IPS-20b (cell line): ENCODE results near the gene TMA7.
"Not testable (repeated sequence)": the region's sequence is repeated elsewhere in the genome, so short reads cannot be mapped to it uniquely, and the experiment has no call there.

Experiments used
- H3K27ac ChIP-seq: one replicate; pipeline ENCODE4 v1.5.1; 2013; ENCODE audit warnings: low read length
- H3K27me3 ChIP-seq: 2 replicates; pipeline ENCODE4 v1.6.1; 2013; ENCODE audit warnings: mild to moderate bottlenecking, low read length, inconsistent platforms; ENCODE audit not compliant: insufficient read depth
- H3K36me3 ChIP-seq: 2 replicates; pipeline ENCODE4 v1.6.1; 2013; ENCODE audit warnings: low read depth, mild to moderate bottlenecking, inconsistent platforms, low read length, moderate library complexity; ENCODE audit not compliant: insufficient read depth
- H3K4me1 ChIP-seq: 2 replicates; pipeline ENCODE4 v1.6.1; 2013; ENCODE audit warnings: mild to moderate bottlenecking, control low read depth, inconsistent platforms, low read length, moderate library complexity; ENCODE audit not compliant: insufficient read depth
- H3K4me3 ChIP-seq: 2 replicates; pipeline ENCODE4 v1.5.1; 2013; ENCODE audit warnings: mild to moderate bottlenecking, low read length, inconsistent platforms
- H3K9ac ChIP-seq: 2 replicates; pipeline ENCODE4 v1.6.1; 2013; ENCODE audit warnings: low read depth, mild to moderate bottlenecking, inconsistent platforms, low read length, moderate library complexity
- H3K9me3 ChIP-seq: 2 replicates; pipeline ENCODE4 v1.6.1; 2013; ENCODE audit warnings: mild to moderate bottlenecking, low read depth, low read length, inconsistent platforms; ENCODE audit not compliant: insufficient read depth

TMA7 gene

DNA sequence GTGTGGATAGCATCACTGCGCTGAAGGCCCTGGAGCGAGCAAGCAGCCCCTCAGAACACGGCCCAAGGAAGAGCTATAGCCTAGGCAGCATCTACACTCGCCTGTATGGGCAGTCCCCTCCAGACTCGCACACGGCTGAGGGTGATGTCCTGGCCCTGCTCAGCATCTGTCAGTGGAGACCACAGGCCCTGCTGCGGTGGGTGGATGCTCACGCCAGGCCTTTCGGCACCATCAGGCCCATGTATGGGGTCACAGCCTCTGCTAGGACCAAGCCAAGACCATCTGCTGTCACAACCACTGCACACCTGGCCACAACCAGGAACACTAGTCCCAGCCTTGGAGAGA lies 27.0 kb downstream of the TMA7 start:
- Histone ChIP-seq H3K36me3 (peaks cover 37% of the 10 kb centered on the region), H3K27me3 (no peaks in the 10 kb centered on the region), H3K27ac (peak overlapping the region; percentile 80), H3K4me1 (peaks cover 4% of the 10 kb centered on the region; the same call in 1 of the 2 replicates), H3K4me3 (no peak overlapping the region), H3K9ac (peak overlapping the region; percentile 84; the same call in 1 of the 2 replicates), H3K9me3 (no peaks in the 10 kb centered on the region)

DNA sequence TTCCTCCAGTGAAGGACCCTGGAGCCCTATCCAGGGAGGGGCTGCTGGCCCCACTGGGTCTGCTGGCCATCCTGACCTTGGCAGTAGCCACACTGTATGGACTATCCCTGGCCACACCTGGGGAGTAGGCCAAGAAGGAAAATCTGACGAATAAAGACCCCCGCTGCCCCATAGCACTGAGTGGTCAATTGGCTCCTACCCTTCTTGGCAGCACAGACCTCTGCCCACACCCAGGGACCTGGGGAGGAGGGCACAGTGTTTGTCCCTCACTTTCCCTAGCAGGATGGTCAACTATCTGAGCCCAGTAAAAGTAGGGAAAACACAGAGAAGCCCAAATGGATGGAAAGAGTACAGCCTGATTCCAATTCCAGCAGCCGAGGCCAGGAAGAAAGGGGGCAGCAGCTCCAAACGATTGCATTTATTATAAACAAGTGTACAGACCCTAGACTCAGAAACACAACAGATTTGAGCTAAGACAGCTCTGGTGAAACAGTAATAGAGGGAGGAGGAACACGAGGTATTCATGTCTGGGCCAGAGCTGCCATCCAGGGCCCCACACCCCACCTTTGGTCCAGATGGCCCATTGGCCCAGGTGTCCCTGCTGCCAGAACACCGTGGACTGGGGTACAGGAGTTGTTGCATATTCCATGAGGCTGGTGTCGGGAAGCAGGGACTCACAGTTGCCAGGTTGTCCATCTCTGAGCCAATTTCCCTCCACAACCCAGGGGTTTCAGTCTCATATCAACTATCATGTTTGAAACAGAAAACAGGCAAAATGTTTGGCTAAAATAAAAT lies 27.6 kb downstream of the TMA7 start:
- H3K9me3 ChIP-seq = no peaks in the 10 kb centered on the region
- H3K4me3 ChIP-seq = no peak overlapping the region
- H3K4me1 ChIP-seq = peaks cover 4% of the 10 kb centered on the region; the same call in 1 of the 2 replicates
- H3K27me3 ChIP-seq = no peaks in the 10 kb centered on the region
- no peak overlapping the region for H3K27ac ChIP-seq
- no peak overlapping the region; the same call in 1 of the 2 replicates for H3K9ac ChIP-seq
- H3K36me3 ChIP-seq = peaks cover 37% of the 10 kb centered on the region

DNA sequence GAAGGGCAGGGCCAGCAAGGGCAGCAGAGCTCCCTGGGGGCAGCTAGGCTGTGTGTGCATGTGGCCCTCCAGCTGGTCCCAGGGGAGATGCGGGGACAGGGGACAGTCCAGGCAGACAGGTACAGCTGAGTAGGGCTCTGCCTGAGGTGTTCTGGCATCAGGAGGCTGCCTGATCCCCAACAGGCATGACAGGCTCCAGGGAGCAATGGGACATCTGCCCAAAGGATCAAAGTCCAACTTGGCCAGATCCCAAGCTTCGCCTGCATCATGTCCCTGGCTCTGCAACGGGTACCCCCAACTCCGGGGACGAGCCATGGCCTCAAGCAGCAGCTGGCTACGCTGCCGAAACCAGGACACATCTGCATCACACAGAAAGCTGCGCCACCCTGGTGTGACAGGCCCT lies 28.3 kb downstream of the TMA7 start:
- peaks cover 37% of the 10 kb centered on the region for H3K36me3 ChIP-seq
- H3K27me3 ChIP-seq = no peaks in the 10 kb centered on the region
- H3K9ac ChIP-seq = no peak overlapping the region
- H3K4me3 ChIP-seq = no peak overlapping the region
- no peak overlapping the region for H3K27ac ChIP-seq
- peaks cover 5% of the 10 kb centered on the region; the same call in 1 of the 2 replicates for H3K4me1 ChIP-seq
- H3K9me3 ChIP-seq = no peaks in the 10 kb centered on the region

DNA sequence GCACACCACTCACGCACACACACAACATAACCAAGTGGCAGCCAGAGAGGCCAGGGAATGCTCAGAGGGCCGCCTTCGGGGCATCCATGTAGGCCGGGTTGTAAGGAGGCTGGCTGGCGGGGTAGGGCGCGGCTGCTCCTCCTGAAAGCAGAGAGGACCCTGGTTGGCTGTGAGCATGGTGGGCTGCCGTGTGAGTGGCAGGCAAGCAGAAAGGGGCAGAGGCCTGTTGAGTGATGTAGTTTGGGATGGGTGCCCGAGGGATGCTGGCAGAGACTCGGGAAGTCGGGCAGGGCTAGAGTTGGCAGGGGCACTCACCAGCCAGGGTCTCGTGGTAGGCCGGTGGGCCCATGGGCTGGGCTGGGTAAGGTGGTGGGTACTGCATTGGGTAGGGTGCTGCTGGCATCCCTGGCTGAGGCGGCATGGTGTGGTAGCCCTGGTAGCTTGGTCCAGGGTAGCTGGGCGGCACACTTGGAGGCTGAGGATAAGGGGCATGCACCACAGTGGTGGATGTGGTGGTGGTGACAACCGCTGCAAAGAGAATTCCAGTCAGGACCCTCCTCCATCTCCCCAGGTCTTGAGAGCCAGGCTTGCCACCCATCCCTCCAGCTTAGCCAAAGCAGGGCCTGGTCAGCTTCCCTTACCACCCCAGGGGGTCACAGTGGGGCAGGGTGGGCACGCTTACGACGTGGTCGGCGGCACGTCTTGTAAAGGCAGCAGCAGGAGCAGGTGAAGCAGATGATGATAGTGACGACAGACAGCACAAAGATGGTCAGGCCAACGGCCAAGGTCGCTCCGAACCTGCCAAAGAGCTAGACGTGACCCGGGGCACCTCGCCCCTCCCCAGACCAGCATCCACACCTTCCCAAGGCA lies 29.2 kb downstream of the TMA7 start:
- H3K9ac ChIP-seq = no peak overlapping the region
- no peaks in the 10 kb centered on the region for H3K9me3 ChIP-seq
- no peak overlapping the region for H3K4me3 ChIP-seq
- H3K36me3 ChIP-seq = peaks cover 37% of the 10 kb centered on the region
- no peaks in the 10 kb centered on the region for H3K27me3 ChIP-seq
- H3K4me1 ChIP-seq = peaks cover 9% of the 10 kb centered on the region; the same call in 1 of the 2 replicates
- H3K27ac ChIP-seq = no peak overlapping the region

DNA sequence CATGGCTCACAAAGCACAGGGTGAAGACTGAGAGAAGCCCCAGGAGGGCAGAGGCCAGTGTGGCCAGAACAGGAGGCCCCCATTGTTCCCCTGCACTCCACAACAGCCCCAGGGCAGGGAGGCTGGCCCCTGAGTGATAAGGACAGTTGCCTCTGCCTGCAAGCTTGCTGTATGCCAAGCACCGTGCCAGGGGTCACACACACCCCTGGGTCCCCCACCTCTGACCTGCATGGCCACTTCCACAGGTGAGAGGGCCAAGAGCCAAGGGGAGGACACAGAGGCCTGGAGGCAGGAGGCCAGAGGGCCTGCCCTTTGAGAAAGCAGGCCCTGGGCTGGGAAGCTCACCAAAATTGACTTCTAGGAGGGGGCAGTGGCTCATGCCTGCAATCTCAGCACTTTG lies 30.2 kb downstream of the TMA7 start:
- Histone ChIP-seq H3K9me3 (no peaks in the 10 kb centered on the region), H3K36me3 (peaks cover 37% of the 10 kb centered on the region), H3K4me3 (no peak overlapping the region), H3K27ac (no peak overlapping the region), H3K4me1 (peaks cover 14% of the 10 kb centered on the region; the same call in 1 of the 2 replicates), H3K27me3 (no peaks in the 10 kb centered on the region), H3K9ac (no peak overlapping the region)

DNA sequence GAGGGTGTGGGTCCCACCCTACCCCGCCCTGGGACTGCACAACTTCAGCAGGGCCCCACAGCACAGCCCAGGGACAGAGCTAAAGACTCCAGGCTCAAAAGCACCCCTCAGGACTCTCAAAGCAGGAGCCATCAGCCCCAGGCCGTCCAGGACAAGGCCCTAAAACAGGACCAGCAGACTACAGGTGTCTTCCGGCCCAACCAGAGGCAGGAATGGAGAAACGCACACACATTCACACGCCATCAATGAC lies 32.5 kb downstream of the TMA7 start:
- Histone ChIP-seq H3K9me3 (no peaks in the 10 kb centered on the region), H3K27ac (peak overlapping the region; percentile 99), H3K4me1 (peaks cover 15% of the 10 kb centered on the region; the same call in 1 of the 2 replicates), H3K27me3 (no peaks in the 10 kb centered on the region), H3K4me3 (peak overlapping the region; percentile 91), H3K36me3 (peaks cover 27% of the 10 kb centered on the region), H3K9ac (peak overlapping the region; percentile 97)

DNA sequence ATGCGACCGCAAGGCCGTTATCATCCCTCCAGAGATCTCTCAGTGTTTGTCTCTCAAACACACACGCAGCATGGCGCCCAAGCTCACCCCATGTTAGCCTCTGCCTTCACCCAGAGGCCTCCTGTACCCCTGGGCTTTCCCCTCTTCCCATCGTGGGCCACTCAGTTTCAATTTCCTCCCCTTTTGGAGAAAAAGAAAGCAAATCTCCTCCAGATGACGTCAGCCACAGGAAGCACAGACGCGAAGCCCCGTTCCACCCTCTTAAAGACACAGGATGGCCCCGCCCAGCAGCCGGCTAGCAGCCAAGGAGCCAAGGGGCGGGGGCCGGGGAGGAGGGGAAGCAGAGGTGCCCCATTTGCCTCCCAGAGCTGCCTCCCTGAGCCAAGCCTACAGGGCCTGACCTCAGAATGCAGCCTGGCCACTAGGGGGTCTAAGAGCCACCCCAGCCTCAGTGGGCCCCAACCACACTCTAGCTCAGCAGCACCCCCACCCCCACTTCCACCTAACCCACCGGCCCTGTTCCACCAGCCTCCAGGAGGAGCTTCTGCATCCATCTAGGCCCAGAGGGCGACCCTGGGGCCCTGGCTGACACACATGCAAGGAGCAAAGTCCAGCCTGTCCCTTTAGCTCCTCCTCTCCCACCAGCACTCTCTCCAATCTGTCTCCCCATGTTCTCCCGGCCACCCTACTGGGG lies 33.0 kb downstream of the TMA7 start:
- Histone ChIP-seq H3K4me3 (peak overlapping the region; percentile 91), H3K4me1 (peaks cover 15% of the 10 kb centered on the region; the same call in 1 of the 2 replicates), H3K36me3 (peaks cover 22% of the 10 kb centered on the region), H3K27me3 (no peaks in the 10 kb centered on the region), H3K27ac (peak overlapping the region; percentile 99), H3K9me3 (no peaks in the 10 kb centered on the region), H3K9ac (peak overlapping the region; percentile 97)

DNA sequence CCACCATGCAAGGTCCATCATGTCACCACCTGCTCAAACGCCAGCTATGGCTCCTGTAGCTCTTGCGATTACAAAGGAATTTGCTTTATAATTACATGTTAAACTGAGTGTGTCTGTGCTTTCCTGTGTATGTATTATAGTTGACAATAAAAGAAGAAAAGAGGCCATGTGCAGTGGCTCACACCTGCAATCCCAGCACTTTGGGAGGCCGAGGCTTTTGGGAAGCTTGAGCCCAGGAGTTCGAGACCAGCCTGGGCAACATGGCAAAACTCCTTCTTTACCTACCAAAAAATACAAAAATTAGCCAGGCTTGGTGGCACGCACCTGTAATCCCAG lies 33.5 kb downstream of the TMA7 start:
- H3K4me1 ChIP-seq = peaks cover 15% of the 10 kb centered on the region; the same call in 1 of the 2 replicates
- H3K27ac ChIP-seq = peak overlapping the region; percentile 97
- no peaks in the 10 kb centered on the region for H3K27me3 ChIP-seq
- H3K36me3 ChIP-seq = peaks cover 17% of the 10 kb centered on the region
- H3K9ac ChIP-seq = peak overlapping the region; percentile 97; the same call in 1 of the 2 replicates
- peak overlapping the region; percentile 91; the same call in 1 of the 2 replicates for H3K4me3 ChIP-seq
- no peaks in the 10 kb centered on the region for H3K9me3 ChIP-seq

DNA sequence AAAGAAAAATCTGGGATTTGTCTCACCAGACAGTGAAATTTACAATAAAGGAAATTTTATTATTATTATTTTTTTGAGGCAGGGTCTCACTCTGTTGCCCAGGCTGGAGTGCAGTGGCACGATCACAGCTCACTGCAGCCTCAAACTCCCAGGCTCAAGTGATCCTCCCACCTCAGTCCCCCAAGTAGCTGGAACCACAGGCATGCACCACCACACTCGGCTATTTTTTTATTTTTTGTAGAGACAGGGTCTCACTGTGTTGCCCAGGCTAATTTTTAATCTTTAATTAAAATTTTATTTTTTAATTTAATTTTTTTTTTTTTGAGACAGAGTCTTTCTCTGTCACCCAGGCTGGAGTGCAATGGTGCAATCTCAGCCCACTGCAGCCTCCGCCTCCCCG lies 34.0 kb downstream of the TMA7 start:
- peak overlapping the region; percentile 97 for H3K27ac ChIP-seq
- H3K9ac ChIP-seq, H3K9me3 ChIP-seq, H3K4me3 ChIP-seq, H3K27me3 ChIP-seq: not testable (repeated sequence)
- peaks cover 12% of the 10 kb centered on the region for H3K36me3 ChIP-seq
- peaks cover 15% of the 10 kb centered on the region; the same call in 1 of the 2 replicates for H3K4me1 ChIP-seq

DNA sequence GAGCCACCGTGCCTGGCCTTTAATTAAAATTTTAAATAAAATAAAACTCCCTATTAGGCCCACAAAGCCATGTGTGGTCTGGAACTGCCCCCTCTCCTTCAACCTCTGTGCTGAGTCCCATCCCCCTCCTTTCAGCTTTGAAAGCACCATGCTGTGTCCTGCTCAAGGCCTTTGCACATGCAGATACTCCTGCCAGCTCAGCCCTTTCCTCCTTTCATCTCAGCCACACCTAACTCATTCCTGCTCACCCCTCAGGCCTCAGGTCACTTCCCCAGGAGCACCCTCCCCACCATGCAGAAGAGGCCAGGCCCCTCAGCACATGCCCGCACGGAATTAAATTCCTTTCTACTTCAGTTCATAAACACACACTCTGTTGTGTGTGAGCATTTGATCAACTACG lies 34.6 kb downstream of the TMA7 start:
- Histone ChIP-seq H3K9me3 (no peaks in the 10 kb centered on the region), H3K36me3 (peaks cover 6% of the 10 kb centered on the region), H3K4me1 (peaks cover 15% of the 10 kb centered on the region; the same call in 1 of the 2 replicates), H3K4me3 (peak overlapping the region; percentile 53; the same call in 1 of the 2 replicates), H3K27ac (peak overlapping the region; percentile 92), H3K27me3 (no peaks in the 10 kb centered on the region), H3K9ac (peak overlapping the region; percentile 83)

DNA sequence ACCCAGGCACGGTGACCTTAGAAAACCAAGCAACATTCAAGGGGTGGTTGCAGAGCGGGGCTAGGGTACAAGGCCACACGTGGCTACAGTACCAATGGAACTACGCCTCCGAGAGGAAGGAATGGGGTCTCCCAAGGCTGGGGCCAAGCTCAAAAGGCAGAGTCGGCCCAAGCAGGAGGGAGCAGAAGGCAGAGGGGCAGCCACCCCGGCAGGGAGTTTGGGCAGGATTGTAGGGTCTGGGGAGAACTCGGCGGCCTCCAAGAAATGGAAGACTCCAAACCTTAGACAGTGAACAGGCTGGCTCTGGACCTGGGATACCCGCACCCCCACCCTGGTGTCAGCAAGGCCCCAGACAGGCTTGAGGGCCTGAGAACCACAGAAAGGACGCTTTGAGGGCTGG lies 35.1 kb downstream of the TMA7 start:
- Histone ChIP-seq H3K4me3 (peak overlapping the region; percentile 53; the same call in 1 of the 2 replicates), H3K9ac (peak overlapping the region; percentile 83), H3K27me3 (no peaks in the 10 kb centered on the region), H3K4me1 (peaks cover 15% of the 10 kb centered on the region; the same call in 1 of the 2 replicates), H3K9me3 (no peaks in the 10 kb centered on the region), H3K36me3 (peaks cover under 1% of the 10 kb centered on the region; the same call in 1 of the 2 replicates), H3K27ac (peak overlapping the region; percentile 92)
